ENCODE data around the gene EYA2.

GRCh38 chr20:46894971-46895905, 595 bp downstream of the EYA2 start:
- TF ChIP-seq EZH2phosphoT487 (IDR thresholded peaks at IDR 0.05; ENCODE audit: low read depth, severe bottlenecking, unreplicated experiment), result no peak
- TF ChIP-seq, protein P1, sequence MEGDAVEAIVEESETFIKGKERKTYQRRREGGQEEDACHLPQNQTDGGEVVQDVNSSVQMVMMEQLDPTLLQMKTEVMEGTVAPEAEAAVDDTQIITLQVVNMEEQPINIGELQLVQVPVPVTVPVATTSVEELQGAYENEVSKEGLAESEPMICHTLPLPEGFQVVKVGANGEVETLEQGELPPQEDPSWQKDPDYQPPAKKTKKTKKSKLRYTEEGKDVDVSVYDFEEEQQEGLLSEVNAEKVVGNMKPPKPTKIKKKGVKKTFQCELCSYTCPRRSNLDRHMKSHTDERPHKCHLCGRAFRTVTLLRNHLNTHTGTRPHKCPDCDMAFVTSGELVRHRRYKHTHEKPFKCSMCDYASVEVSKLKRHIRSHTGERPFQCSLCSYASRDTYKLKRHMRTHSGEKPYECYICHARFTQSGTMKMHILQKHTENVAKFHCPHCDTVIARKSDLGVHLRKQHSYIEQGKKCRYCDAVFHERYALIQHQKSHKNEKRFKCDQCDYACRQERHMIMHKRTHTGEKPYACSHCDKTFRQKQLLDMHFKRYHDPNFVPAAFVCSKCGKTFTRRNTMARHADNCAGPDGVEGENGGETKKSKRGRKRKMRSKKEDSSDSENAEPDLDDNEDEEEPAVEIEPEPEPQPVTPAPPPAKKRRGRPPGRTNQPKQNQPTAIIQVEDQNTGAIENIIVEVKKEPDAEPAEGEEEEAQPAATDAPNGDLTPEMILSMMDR (IDR thresholded peaks at IDR 0.05; ENCODE audit: poor library complexity), result no peak

Data from hepatocyte (in vitro differentiated cells).